Stimulated activated CD4-positive, alpha-beta T cell treated with anti-CD3 and anti-CD28 coated beads, Interleukin-2, amount 100 ng/mL, for 48 hours (primary cell): ENCODE measurements around the gene D2HGDH.
A peak's percentile ranks its signal among the peaks of the same experiment; 100 is the strongest.
"Not testable (repeated sequence)": the region's sequence is repeated elsewhere in the genome, so short reads cannot be mapped to it uniquely, and the experiment has no call there.

Source experiments
- DNase-seq, 2 donors: peaks; one replicate each; pipeline ENCODE4 v3.0.0-alpha.2; 2020

The D2HGDH gene

GRCh38 chr2:241796610-241797138 is 62.2 kb downstream of the D2HGDH start:
- DNase-seq: no peak

DNA sequence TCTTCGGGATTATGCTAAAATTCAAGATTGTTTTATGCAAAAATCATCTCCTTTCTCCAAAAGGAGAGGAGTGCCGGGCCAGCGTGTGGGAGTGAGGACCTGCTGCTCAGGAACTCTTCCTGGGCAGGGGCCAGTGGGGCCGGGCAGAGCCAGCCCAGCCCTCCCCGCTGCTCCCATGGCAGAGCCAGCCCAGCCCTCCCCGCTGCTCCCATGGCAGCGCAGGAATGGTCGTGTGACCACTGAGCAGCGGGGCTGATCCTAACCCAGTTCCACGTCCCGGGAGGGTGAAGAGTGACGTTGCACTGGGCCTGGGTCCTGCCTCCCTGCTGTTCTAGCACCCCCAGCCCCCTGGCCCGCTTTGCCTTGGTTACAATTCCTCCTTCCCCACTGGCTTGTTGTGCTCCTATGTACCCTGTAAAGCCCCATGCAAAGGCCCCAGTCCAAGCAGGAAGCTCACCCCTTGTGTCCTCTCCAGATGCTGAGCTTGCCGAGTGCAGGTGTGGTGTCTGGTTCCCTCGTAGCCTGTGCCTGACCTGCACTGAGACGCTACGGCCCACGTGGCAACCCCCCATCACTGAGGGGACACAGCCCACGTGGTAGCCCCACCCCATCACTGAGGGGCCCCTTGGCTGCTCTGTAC is 63.1 kb downstream of the D2HGDH start:
- no peak for DNase-seq

GRCh38 chr2:241798081-241798630 is 63.7 kb downstream of the D2HGDH start:
- no peak for DNase-seq

DNA sequence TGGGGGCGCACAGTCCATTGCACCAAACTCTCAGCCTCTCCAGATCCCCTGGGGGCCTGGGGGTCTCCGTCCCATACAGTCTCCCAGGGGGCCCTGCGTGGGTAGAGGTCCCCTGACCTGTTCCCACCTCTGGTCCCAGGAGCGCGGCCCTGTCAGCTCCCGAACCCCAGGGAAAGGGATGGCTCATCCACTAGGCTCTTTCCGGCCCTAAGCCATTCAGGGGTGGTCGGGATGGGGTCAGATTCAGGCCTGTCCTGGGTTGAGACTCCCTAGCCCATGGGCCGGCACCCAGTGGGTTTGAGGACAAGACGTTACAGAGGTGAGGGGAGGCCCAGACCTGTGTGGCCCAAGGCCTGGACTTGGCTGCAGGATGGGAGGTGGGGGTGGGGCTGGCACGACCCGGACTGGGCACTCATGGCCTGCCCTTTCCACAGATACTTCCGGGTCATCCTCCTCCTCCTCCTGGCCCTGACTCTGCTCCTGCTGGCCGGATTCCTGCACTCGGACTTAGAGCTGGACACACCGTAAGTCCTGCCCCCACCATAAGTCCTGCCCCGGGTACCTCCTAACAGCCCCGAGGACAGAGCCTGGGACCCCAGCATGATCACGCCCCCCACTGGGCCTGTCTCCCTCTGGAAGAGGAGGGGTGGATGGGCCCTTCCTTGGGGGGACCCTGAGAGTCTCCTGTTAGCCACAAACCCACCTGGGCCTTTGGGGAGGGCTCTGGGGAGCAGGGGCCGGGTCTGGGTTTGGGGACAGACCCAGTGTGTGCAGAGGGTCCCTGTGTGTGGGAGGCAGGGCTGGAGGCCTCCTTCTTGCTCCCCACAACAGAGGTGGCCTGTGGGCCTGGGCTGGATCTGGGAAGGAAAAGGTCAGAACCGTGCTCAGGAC is 64.4 kb downstream of the D2HGDH start:
- DNase-seq: no peak

DNA sequence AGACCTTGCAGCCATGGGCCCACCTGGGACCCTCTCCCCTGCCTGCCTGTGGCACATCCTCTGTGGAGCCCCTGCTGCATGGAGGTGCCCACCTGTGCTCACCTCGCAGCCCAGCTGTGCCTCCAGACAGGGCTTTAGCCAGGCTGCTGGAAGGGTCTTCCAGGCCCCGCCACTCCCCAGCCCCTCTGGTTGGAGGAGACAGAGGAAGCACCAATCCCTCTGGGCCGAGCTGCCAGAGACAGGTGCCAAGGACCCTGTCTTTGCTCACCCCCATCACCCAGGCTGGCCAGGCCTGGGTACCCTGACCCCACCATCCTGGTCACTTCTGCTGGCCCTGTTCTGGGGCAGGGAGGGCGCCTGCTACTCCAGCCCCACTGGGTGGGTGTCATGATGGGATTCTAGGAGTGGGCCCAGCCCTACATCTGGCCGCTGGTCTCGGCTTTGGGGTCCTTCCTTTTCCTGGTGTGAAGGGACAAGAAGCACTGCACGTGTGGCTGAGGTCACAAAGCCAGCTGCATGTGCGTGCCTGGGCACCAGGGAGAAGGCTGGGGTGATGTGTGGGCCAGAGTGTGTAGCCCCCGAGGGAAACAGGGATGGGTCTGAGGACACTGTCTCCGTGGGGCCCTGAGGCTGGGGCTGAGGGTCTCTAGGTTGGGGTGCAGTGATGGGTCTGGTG is 65.2 kb downstream of the D2HGDH start:
- no peak for DNase-seq

GRCh38 chr2:241800198-241800903 is 65.9 kb downstream of the D2HGDH start:
- DNase-seq: not testable (repeated sequence)

- no peak for DNase-seq
Observed at GRCh38 chr2:241801611-241802420, 67.4 kb downstream of the D2HGDH start.

GRCh38 chr2:241802421-241803318 is 68.2 kb downstream of the D2HGDH start:
- no peak for DNase-seq

DNA sequence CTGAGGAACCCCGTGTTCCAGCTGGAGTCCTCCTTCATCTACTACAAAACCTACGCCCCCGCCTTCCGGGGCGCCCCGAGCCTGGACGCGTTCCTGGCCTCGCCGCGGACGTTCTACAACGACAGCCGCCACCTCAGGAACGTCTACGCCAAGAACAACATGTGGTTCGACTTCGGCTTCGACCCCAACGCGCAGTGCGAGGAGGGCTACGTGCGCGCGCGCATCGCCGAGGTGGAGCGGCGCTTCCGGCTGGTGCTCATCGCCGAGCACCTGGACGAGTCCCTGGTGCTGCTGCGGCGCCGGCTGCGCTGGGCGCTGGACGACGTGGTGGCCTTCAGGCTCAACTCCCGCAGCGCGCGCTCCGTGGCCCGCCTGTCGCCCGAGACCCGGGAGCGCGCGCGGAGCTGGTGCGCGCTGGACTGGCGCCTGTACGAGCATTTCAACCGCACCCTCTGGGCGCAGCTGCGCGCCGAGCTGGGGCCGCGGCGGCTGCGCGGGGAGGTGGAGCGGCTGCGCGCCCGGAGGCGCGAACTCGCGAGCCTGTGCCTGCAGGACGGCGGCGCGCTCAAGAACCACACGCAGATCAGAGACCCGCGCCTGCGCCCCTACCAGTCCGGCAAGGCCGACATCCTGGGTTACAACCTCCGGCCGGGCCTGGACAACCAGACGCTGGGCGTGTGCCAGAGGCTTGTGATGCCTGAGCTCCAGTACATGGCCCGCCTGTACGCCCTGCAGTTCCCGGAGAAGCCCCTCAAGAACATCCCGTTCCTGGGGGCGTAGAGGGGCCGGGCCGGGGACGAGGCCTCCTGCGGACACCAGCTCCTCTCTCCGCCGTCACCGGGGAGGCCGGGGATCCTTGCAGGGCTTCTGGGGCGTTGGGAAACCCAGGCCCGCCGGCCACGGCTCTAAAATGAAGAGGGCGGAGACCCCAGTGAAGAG is 69.2 kb downstream of the D2HGDH start:
- DNase-seq: peak; percentile 28 to 48

DNA sequence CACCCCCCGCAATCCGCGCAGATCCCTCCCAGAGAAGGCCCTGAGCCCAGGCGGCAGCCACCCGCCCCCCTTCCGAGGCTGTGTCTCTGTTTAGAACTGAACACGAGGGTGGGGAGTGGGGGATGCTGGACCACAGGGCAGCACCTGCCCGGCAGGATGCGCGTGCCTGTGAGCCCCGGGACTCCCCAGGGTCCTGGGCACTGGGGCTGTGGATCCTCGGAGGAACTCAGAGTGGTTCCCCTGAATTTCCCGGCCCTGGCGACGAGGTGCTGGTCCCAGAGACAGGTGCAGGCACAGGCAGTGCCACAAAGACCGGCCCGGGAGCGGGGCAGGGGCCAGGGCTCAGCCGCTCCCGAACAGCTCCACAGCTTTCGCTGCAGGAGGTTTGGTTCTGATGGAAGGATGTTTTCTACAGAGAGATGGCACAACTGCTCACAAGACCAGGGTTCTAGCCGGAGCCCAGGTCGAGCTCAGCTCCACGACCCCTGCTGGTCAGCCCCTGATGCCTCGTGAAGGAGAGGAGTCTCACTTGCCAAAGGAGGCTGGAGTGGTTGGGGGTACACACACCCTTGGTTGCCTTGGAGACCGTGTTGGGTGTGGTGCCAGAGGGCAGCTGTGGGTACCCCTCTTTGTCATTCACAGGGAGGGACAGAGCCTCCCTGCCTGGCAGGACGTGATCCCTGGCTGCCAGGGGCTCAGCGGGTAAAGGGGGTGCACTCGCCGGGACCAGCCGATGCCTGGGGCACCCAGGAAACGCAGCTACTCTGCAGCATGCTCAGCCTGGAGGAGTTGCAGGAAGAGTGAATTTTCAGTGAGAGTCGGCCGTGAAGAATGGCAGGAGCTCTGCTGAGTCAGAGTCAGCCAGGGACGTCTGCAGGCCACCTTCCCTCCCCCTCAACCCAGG is 70.1 kb downstream of the D2HGDH start:
- DNase-seq: no peak

GRCh38 chr2:241806217-241806616 is 71.8 kb downstream of the D2HGDH start:
- not testable (repeated sequence) for DNase-seq

GRCh38 chr2:241808051-241808720 is 73.8 kb downstream of the D2HGDH start:
- DNase-seq: no peak

DNA sequence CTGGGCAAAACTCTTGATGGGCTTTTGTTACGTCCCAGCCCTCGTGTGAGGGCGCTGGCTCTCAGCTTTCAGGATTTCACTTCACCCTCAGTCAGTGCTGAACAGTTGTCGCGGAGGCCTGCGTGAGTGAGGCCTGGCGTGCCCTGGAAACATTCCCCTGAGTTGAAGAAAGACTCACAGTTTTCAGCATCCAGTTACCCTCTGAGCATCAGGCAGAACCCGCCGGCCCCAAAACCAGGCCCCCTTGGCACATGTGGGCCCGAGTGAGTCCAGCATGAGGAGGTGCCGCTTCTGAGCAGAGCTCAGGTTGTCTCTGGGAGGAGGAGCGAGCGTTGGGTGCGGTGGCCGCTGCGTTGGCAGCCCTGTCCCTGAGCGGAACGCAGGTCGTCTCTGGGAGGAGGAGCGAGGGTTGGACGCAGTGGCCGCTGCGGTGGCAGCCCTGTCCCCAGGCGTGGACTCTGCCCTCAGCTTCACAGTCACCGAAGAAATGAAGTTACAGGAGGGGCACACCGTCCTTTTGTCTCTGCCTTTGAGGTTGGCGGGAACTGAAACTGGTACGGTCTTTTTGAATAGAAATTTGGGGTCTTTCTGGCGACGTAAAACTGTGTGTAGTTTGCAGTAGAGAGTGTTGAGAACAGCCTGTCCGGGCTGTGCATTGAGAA is 74.4 kb downstream of the D2HGDH start, which contains the start of gene NEU4:
Gene NEU4 (plus strand): TSS at position 473 of the 662 bp plus-strand sequence. CDS start 5,292 bp downstream, outside the sequence.
- no peak for DNase-seq

- DNase-seq: no peak
Observed at GRCh38 chr2:241809383-241810306, 75.2 kb downstream of the D2HGDH start.

DNA sequence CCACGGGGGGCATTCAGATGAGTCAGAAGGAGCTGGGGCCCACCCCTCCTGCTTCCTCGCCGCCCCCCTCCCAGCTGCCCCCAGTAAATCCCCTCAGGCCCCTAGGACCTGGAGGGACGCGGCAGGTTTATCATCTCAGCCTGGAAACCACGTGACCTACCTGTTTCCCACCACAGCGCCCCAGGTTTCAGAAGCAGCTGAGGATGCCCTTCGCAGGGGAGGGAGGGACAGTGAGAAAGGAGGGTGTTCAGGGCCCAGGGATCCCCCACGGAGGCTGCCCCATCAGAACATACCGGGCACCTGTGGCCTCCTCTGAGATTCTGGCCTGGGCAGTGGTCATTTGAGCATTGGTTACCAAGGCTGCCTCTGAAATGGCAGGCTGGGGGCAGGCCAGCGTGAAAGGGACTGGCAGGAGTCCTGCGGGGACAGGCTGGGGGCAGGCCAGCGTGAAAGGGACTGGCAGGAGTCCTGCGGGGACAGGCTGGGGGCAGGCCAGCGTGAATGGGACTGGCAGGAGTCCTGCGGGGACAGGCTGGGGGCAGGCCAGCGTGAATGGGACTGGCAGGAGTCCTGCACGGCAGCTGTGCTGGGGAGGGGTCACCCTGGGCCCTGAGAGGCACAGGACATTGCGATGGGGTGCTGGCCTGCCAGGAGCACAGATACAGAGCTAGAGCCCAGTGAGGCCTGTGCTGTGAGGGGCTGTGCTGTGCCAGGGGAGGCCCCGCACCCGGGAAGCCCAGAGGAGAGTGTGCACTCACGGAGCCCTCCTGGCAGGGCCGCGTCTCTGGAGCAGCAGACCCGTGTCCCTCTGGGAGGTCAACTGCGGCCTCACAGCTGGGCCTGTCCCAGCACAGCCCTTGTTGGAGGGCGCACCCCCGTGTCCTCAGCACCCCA is 76.1 kb downstream of the D2HGDH start:
- DNase-seq: no peak
